Neural progenitor cell (in vitro differentiated cells): Measurements from ENCODE around the gene FAM131A. TPM values are rescaled to one million over a fixed set of nuclear protein-coding genes. Genes with fewer than 3 reads are reported as not detected.

ENCODE experiments used
- DNase-seq: peaks from one replicate; pipeline ENCODE4 v3.0.0-alpha.2; 2016; ENCODE audit warnings: low spot score
- H2AFZ ChIP-seq: fragments of 200-600 bp; sonication (generic); replicated peaks from 2 replicates; pipeline ENCODE4 v1.6.1; 2016; ENCODE audit warnings: antibody characterized with exemption
- H3F3A ChIP-seq: fragments of 200-600 bp; sonication (generic); 2 replicates; pipeline ENCODE4 v1.6.1; 2016; ENCODE audit warnings: antibody characterized with exemption, low read depth
- H3K27ac ChIP-seq: fragments of 200-600 bp; sonication (generic); 2 replicates; pipeline ENCODE4 v1.5.1; 2016; ENCODE audit warnings: mild to moderate bottlenecking
- H3K27me3 ChIP-seq: fragments of 200-600 bp; sonication (generic); 2 replicates; pipeline ENCODE4 v1.6.1; 2016; ENCODE audit warnings: mild to moderate bottlenecking, moderate library complexity
- H3K36me3 ChIP-seq: fragments of 200-600 bp; sonication (generic); 2 replicates; pipeline ENCODE4 v1.5.1; 2016
- H3K4me1 ChIP-seq: fragments of 200-600 bp; sonication (generic); 2 replicates; pipeline ENCODE4 v1.6.1; 2016; ENCODE audit warnings: mixed run types
- H3K4me2 ChIP-seq: fragments of 200-600 bp; sonication (generic); 2 replicates; pipeline ENCODE4 v1.6.1; 2016
- H3K4me3 ChIP-seq: fragments of 200-600 bp; sonication (generic); 2 replicates; pipeline ENCODE4 v1.5.1; 2016
- H3K79me2 ChIP-seq: fragments of 200-600 bp; sonication (generic); 2 replicates; pipeline ENCODE4 v1.6.1; 2016; ENCODE audit warnings: low read depth
- H3K9ac ChIP-seq: fragments of 200-600 bp; sonication (generic); 2 replicates; pipeline ENCODE4 v1.6.1; 2016
- H3K9me3 ChIP-seq: fragments of 200-600 bp; sonication (generic); 2 replicates; pipeline ENCODE4 v1.5.1; 2016; ENCODE audit warnings: low read depth
- H4K20me1 ChIP-seq: fragments of 200-600 bp; sonication (generic); 2 replicates; pipeline ENCODE4 v1.6.1; 2016; ENCODE audit warnings: low read depth
- H3K27ac Mint-ChIP-seq: 3 replicates; pipeline ENCODE4 v1.8.0; 2021; ENCODE audit warnings: mixed read lengths
- H3K27me3 Mint-ChIP-seq: 2 replicates; pipeline ENCODE4 v1.8.0; 2022; ENCODE audit warnings: low read depth, mild to moderate bottlenecking, inconsistent platforms, moderate library complexity, mixed read lengths; ENCODE audit not compliant: insufficient read depth
- H3K36me3 Mint-ChIP-seq: 3 replicates; pipeline ENCODE4 v1.8.0; 2021; ENCODE audit warnings: mixed read lengths
- H3K4me1 Mint-ChIP-seq: 3 replicates; pipeline ENCODE4 v1.8.0; 2021; ENCODE audit warnings: mixed read lengths
- H3K4me3 Mint-ChIP-seq: 3 replicates; pipeline ENCODE4 v1.8.0; 2021; ENCODE audit warnings: mild to moderate bottlenecking, moderate library complexity, mixed read lengths
- H3K9me3 Mint-ChIP-seq: 3 replicates; pipeline ENCODE4 v1.8.0; 2020; ENCODE audit warnings: mixed read lengths
- EZH2 ChIP-seq: fragments of 200-600 bp; sonication (generic); IDR thresholded peaks from 2 replicates; pipeline ENCODE4 v1.6.1; 2017; ENCODE audit warnings: antibody characterized with exemption, mild to moderate bottlenecking, moderate library complexity
- EZH2phosphoT487 ChIP-seq: fragments of 200-600 bp; sonication (generic); IDR thresholded peaks from 2 replicates; pipeline ENCODE4 v1.6.1; 2017; ENCODE audit warnings: antibody characterized with exemption
- total RNA-seq: library from RNA; depleted of rRNA; stranded (reverse); fragments of >200 nt; gene quantifications from 2 replicates; pipeline ENCODE4 v1.2.3, GENCODE V29; 2015; ENCODE audit warnings: low replicate concordance
- TF ChIP-seq, protein P1 (sequence below): fragments of 200-600 bp; sonication (generic); IDR thresholded peaks from 2 replicates; pipeline ENCODE4 v1.5.1; 2017; ENCODE audit warnings: antibody characterized with exemption, mild to moderate bottlenecking

Gene FAM131A
- total RNA-seq, 1 donor from 2014 or later = 17.2 TPM

DNA sequence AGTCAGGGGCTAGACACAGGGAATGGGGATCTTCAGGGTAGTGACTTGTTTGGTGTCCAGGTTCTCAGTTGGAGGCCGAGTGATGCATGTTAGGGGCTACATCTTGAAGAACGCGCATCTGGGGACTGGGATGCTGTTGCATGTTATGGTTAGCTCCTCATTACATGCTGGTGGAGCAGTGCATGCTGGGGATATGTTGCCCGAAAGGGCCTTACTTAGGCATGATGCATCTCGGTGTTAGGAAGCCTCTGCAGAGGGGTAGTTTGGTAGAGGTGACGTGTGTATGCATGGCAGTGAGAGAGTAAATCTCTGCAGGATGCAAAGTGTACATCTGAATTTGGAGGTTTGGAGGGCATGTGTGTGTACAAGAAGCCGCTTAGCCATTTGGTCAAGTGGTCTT lies 20.6 kb upstream of the FAM131A start:
- H4K20me1 ChIP-seq = peaks cover 63% of the 10 kb centered on the region
- Mint-ChIP-seq H3K4me1 (peaks cover 19% of the 10 kb centered on the region), H3K27ac (no peak overlapping the region), H3K4me3 (peak overlapping the region; percentile 90), H3K9me3 (no peaks in the 10 kb centered on the region), H3K36me3 (peaks cover 32% of the 10 kb centered on the region), H3K27me3 (peaks cover 5% of the 10 kb centered on the region)
- TF ChIP-seq EZH2phosphoT487 (no peak), EZH2 (no peak)
- TF ChIP-seq, protein P1, sequence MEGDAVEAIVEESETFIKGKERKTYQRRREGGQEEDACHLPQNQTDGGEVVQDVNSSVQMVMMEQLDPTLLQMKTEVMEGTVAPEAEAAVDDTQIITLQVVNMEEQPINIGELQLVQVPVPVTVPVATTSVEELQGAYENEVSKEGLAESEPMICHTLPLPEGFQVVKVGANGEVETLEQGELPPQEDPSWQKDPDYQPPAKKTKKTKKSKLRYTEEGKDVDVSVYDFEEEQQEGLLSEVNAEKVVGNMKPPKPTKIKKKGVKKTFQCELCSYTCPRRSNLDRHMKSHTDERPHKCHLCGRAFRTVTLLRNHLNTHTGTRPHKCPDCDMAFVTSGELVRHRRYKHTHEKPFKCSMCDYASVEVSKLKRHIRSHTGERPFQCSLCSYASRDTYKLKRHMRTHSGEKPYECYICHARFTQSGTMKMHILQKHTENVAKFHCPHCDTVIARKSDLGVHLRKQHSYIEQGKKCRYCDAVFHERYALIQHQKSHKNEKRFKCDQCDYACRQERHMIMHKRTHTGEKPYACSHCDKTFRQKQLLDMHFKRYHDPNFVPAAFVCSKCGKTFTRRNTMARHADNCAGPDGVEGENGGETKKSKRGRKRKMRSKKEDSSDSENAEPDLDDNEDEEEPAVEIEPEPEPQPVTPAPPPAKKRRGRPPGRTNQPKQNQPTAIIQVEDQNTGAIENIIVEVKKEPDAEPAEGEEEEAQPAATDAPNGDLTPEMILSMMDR = no peak
- H3F3A ChIP-seq = peaks cover 12% of the 10 kb centered on the region
- H3K4me2 ChIP-seq = peak overlapping the region; percentile 96
- H3K9ac ChIP-seq = peak overlapping the region; percentile 92
- H3K4me1 ChIP-seq = peaks cover 13% of the 10 kb centered on the region
- no peaks in the 10 kb centered on the region for H3K9me3 ChIP-seq
- H2AFZ ChIP-seq = no peak overlapping the region
- H3K36me3 ChIP-seq = no peaks in the 10 kb centered on the region
- H3K79me2 ChIP-seq = peaks cover 67% of the 10 kb centered on the region
- H3K27me3 ChIP-seq = no peaks in the 10 kb centered on the region
- peak overlapping the region; percentile 83 for H3K4me3 ChIP-seq
- DNase-seq = no peak
- H3K27ac ChIP-seq = no peak overlapping the region

DNA sequence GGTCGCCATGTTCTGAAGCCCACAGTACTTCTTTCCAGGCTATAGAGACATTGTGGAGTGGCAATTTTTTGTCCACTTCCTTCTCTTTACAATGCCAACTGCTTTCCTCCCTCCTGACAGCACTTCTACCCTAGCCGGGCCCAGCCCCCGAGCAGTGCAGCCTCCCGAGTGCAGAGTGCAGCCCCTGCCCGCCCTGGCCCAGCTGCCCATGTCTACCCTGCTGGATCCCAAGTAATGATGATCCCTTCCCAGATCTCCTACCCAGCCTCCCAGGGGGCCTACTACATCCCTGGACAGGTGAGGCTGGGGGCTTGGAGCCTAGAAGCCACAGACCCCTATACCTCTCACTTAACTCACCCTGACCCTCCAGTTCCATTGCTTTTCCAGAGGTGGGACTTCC lies 20.2 kb upstream of the FAM131A start:
- H3K4me2 ChIP-seq = peak overlapping the region; percentile 96
- Mint-ChIP-seq H3K4me1 (peaks cover 19% of the 10 kb centered on the region), H3K36me3 (peaks cover 33% of the 10 kb centered on the region), H3K4me3 (peak overlapping the region; percentile 32), H3K9me3 (no peaks in the 10 kb centered on the region), H3K27me3 (peaks cover 5% of the 10 kb centered on the region), H3K27ac (no peak overlapping the region)
- no peak overlapping the region for H3K4me3 ChIP-seq
- H3K4me1 ChIP-seq = peaks cover 13% of the 10 kb centered on the region
- no peak for DNase-seq
- H3K79me2 ChIP-seq = peaks cover 67% of the 10 kb centered on the region
- H3K9me3 ChIP-seq = no peaks in the 10 kb centered on the region
- H3K27ac ChIP-seq = no peak overlapping the region
- no peaks in the 10 kb centered on the region for H3K36me3 ChIP-seq
- TF ChIP-seq, protein P1 = no peak
- TF ChIP-seq EZH2 = no peak
- TF ChIP-seq EZH2phosphoT487 = no peak
- peaks cover 67% of the 10 kb centered on the region for H4K20me1 ChIP-seq
- H3F3A ChIP-seq = peaks cover 8% of the 10 kb centered on the region
- no peak overlapping the region for H2AFZ ChIP-seq
- H3K27me3 ChIP-seq = no peaks in the 10 kb centered on the region
- no peak overlapping the region for H3K9ac ChIP-seq

DNA sequence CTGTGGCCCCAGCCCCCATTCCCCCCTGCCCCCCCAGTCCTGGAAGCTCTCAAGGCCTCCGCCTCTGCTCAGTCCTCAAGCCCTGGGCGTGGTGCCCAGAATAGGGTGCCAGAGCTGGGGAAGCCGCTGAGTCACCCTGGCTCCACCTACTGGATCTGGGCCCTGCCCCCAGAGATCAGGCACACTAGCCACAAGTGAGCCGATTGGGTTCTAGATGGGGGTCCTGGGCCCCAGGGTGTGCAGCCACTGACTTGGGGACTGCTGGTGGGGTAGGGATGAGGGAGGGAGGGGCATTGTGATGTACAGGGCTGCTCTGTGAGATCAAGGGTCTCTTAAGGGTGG lies 17.3 kb upstream of the FAM131A start:
- H3K79me2 ChIP-seq = peaks cover 60% of the 10 kb centered on the region
- H3F3A ChIP-seq = no peaks in the 10 kb centered on the region
- Mint-ChIP-seq H3K4me1 (peaks cover 19% of the 10 kb centered on the region), H3K9me3 (no peaks in the 10 kb centered on the region), H3K27ac (no peak overlapping the region), H3K27me3 (peaks cover 4% of the 10 kb centered on the region), H3K36me3 (peaks cover 50% of the 10 kb centered on the region), H3K4me3 (no peak overlapping the region)
- DNase-seq = no peak
- no peak overlapping the region for H3K4me3 ChIP-seq
- no peaks in the 10 kb centered on the region for H3K36me3 ChIP-seq
- peaks cover 13% of the 10 kb centered on the region for H3K4me1 ChIP-seq
- H3K27me3 ChIP-seq = no peaks in the 10 kb centered on the region
- H3K9me3 ChIP-seq = no peaks in the 10 kb centered on the region
- TF ChIP-seq, protein P1 = no peak
- no peak overlapping the region for H3K27ac ChIP-seq
- H4K20me1 ChIP-seq = peaks cover 72% of the 10 kb centered on the region
- no peak overlapping the region for H3K9ac ChIP-seq
- no peak overlapping the region for H2AFZ ChIP-seq
- H3K4me2 ChIP-seq = no peak overlapping the region

DNA sequence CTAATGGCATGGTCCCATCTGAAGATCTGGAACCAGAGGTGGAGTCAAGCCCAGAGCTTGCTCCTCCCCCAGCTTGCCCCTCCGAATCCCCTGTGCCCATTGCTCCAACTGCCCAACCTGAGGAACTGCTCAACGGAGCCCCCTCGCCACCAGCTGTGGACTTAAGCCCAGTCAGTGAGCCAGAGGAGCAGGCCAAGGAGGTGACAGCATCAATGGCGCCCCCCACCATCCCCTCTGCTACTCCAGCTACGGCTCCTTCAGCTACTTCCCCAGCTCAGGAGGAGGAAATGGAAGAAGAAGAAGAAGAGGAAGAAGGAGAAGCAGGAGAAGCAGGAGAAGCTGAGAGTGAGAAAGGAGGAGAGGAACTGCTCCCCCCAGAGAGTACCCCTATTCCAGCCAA lies 15.7 kb upstream of the FAM131A start:
- Histone ChIP-seq H3K4me1 (peaks cover 2% of the 10 kb centered on the region), H3K4me2 (no peak overlapping the region), H3K9me3 (no peaks in the 10 kb centered on the region), H3K27me3 (no peaks in the 10 kb centered on the region), H3F3A (no peaks in the 10 kb centered on the region), H3K27ac (no peak overlapping the region), H3K36me3 (no peaks in the 10 kb centered on the region), H4K20me1 (peaks cover 62% of the 10 kb centered on the region), H2AFZ (no peak overlapping the region), H3K79me2 (peaks cover 44% of the 10 kb centered on the region), H3K9ac (no peak overlapping the region), H3K4me3 (no peak overlapping the region)
- Mint-ChIP-seq H3K27me3 (peaks cover 4% of the 10 kb centered on the region), H3K9me3 (no peaks in the 10 kb centered on the region), H3K27ac (no peak overlapping the region), H3K4me3 (no peak overlapping the region), H3K36me3 (peaks cover 58% of the 10 kb centered on the region), H3K4me1 (peaks cover 11% of the 10 kb centered on the region)
- no peak for DNase-seq
- TF ChIP-seq, protein P1 = no peak
- no peak for TF ChIP-seq EZH2phosphoT487
- no peak for TF ChIP-seq EZH2
